ENCODE data around the gene R3HDM2. TPM values are rescaled to one million over a fixed set of nuclear protein-coding genes. Genes with fewer than 3 reads are reported as not detected.

Gene R3HDM2
- total RNA-seq, 1 donor from 2014 or later, result 57.3 TPM

- H3K9me3 Mint-ChIP-seq, result no peaks in the 10 kb centered on the region
- TF ChIP-seq CTCF (conservative IDR thresholded peaks at IDR 0.05), result no peak
- no peak overlapping the region for H3K27ac Mint-ChIP-seq (ENCODE audit: unreplicated experiment)
- H3K27me3 Mint-ChIP-seq (ENCODE audit: low read depth), result peaks cover 25% of the 10 kb centered on the region
- no peak for DNase-seq (ENCODE audit: low read depth, low spot score)
- H3K4me1 Mint-ChIP-seq, result peaks cover 16% of the 10 kb centered on the region
- H3K36me3 Mint-ChIP-seq (ENCODE audit: low read depth), result no peaks in the 10 kb centered on the region
- H3K4me3 Mint-ChIP-seq, result no peak overlapping the region
Measured at GRCh38 chr12:57210461-57210860, 220.4 kb downstream of the R3HDM2 start.

GRCh38 chr12:57209916-57210315 is 220.9 kb downstream of the R3HDM2 start:
- Mint-ChIP-seq H3K4me1 (peaks cover 12% of the 10 kb centered on the region), H3K4me3 (no peak overlapping the region), H3K9me3 (no peaks in the 10 kb centered on the region), H3K36me3 (ENCODE audit: low read depth) (no peaks in the 10 kb centered on the region), H3K27me3 (ENCODE audit: low read depth) (peaks cover 20% of the 10 kb centered on the region), H3K27ac (ENCODE audit: unreplicated experiment) (no peak overlapping the region)
- TF ChIP-seq CTCF (conservative IDR thresholded peaks at IDR 0.05), result no peak
- no peak for DNase-seq (ENCODE audit: low read depth, low spot score)

- TF ChIP-seq CTCF (conservative IDR thresholded peaks at IDR 0.05), result no peak
- Mint-ChIP-seq H3K9me3 (no peaks in the 10 kb centered on the region), H3K27ac (ENCODE audit: unreplicated experiment) (no peak overlapping the region)
Measured at GRCh38 chr12:57208631-57209282, 222.1 kb downstream of the R3HDM2 start.

GRCh38 chr12:57207731-57208630 is 222.9 kb downstream of the R3HDM2 start:
- H3K9me3 Mint-ChIP-seq, result no peaks in the 10 kb centered on the region
- no peak overlapping the region for H3K27ac Mint-ChIP-seq (ENCODE audit: unreplicated experiment)
- TF ChIP-seq CTCF (conservative IDR thresholded peaks at IDR 0.05), result no peak
- no peaks in the 10 kb centered on the region for H3K4me1 Mint-ChIP-seq
- H3K4me3 Mint-ChIP-seq, result no peak overlapping the region
- DNase-seq (ENCODE audit: low read depth, low spot score), result no peak
- no peaks in the 10 kb centered on the region for H3K36me3 Mint-ChIP-seq (ENCODE audit: low read depth)
- H3K27me3 Mint-ChIP-seq (ENCODE audit: low read depth), result peaks cover 3% of the 10 kb centered on the region

More at GRCh38 chr12:57208631-57209282, 222.1 kb downstream of the R3HDM2 start:
- Mint-ChIP-seq H3K4me1 (peaks cover 6% of the 10 kb centered on the region), H3K27me3 (ENCODE audit: low read depth) (peaks cover 8% of the 10 kb centered on the region), H3K4me3 (no peak overlapping the region), H3K36me3 (ENCODE audit: low read depth) (no peaks in the 10 kb centered on the region)
- DNase-seq (ENCODE audit: low read depth, low spot score), result no peak

- peak overlapping the region; percentile 62 for H3K27ac Mint-ChIP-seq (ENCODE audit: unreplicated experiment)
- no peak for TF ChIP-seq CTCF (conservative IDR thresholded peaks at IDR 0.05)
- no peaks in the 10 kb centered on the region for H3K4me1 Mint-ChIP-seq
- H3K9me3 Mint-ChIP-seq, result no peaks in the 10 kb centered on the region
- no peaks in the 10 kb centered on the region for H3K36me3 Mint-ChIP-seq (ENCODE audit: low read depth)
- H3K4me3 Mint-ChIP-seq, result no peak overlapping the region
- DNase-seq (ENCODE audit: low read depth, low spot score), result no peak
- H3K27me3 Mint-ChIP-seq (ENCODE audit: low read depth), result no peaks in the 10 kb centered on the region
Measured at GRCh38 chr12:57205931-57206330, 224.9 kb downstream of the R3HDM2 start.
